ENCODE results near the gene SYCE3.

The SYCE3 gene

GRCh38 chr22:50531546-50531961 is 31.2 kb downstream of the SYCE3 start:
- DNase-seq (ENCODE audit: low spot score): no peak

GRCh38 chr22:50530877-50531545 is 31.7 kb downstream of the SYCE3 start:
- no peak for DNase-seq (ENCODE audit: low spot score)

- no peak for DNase-seq (ENCODE audit: low spot score)
Measured at GRCh38 chr22:50530580-50530876, 32.2 kb downstream of the SYCE3 start.

- DNase-seq (ENCODE audit: low spot score): no peak
Measured at GRCh38 chr22:50529897-50530579, 32.7 kb downstream of the SYCE3 start, which contains the start of gene TYMP. Gene TYMP, minus strand, starts transcription at chr22:50530012. Its CDS starts 303 bp downstream, at chr22:50529709.

GRCh38 chr22:50529416-50529896 is 33.3 kb downstream of the SYCE3 start:
- DNase-seq (ENCODE audit: low spot score): no peak

GRCh38 chr22:50528682-50529415 is 33.9 kb downstream of the SYCE3 start:
- DNase-seq (ENCODE audit: low spot score): no peak

- no peak for DNase-seq (ENCODE audit: low spot score)
Measured at GRCh38 chr22:50527921-50528681, 34.6 kb downstream of the SYCE3 start.

GRCh38 chr22:50526834-50527801 is 35.6 kb downstream of the SYCE3 start:
- no peak for DNase-seq (ENCODE audit: low spot score)

- DNase-seq (ENCODE audit: low spot score): no peak
Measured at GRCh38 chr22:50526108-50526833, 36.4 kb downstream of the SYCE3 start.

GRCh38 chr22:50525858-50526107 is 36.9 kb downstream of the SYCE3 start:
- peak; percentile 71 for DNase-seq (ENCODE audit: low spot score)

- peak; percentile 94 for DNase-seq (ENCODE audit: low spot score)
Measured at GRCh38 chr22:50525104-50525857, 37.4 kb downstream of the SYCE3 start, which contains the start of gene SCO2. Gene SCO2, minus strand, starts transcription at chr22:50525598. Its CDS starts 1,187 bp downstream, at chr22:50524411.

- DNase-seq (ENCODE audit: low spot score): no peak
Measured at GRCh38 chr22:50524676-50525103, 38.0 kb downstream of the SYCE3 start.

- no peak for DNase-seq (ENCODE audit: low spot score)
Measured at GRCh38 chr22:50523806-50524675, 38.7 kb downstream of the SYCE3 start.

- no peak for DNase-seq (ENCODE audit: low spot score)
Measured at GRCh38 chr22:50523458-50523805, 39.3 kb downstream of the SYCE3 start.

- no peak for DNase-seq (ENCODE audit: low spot score)
Measured at GRCh38 chr22:50522806-50523438, 39.8 kb downstream of the SYCE3 start.

- no peak for DNase-seq (ENCODE audit: low spot score)
Measured at GRCh38 chr22:50522208-50522805, 40.4 kb downstream of the SYCE3 start.

- DNase-seq (ENCODE audit: low spot score): no peak
Measured at GRCh38 chr22:50521710-50522109, 41.0 kb downstream of the SYCE3 start.

All from putamen (tissue), 1 donor.